ENCODE results near the gene BRSK1. TPM values are rescaled to one million over a fixed set of nuclear protein-coding genes. Genes with fewer than 3 reads are reported as not detected.

BRSK1 gene
- total and polyA plus RNA-seq, 2 donors from 2014 or later, result 1.4 to 6.5 TPM

DNA sequence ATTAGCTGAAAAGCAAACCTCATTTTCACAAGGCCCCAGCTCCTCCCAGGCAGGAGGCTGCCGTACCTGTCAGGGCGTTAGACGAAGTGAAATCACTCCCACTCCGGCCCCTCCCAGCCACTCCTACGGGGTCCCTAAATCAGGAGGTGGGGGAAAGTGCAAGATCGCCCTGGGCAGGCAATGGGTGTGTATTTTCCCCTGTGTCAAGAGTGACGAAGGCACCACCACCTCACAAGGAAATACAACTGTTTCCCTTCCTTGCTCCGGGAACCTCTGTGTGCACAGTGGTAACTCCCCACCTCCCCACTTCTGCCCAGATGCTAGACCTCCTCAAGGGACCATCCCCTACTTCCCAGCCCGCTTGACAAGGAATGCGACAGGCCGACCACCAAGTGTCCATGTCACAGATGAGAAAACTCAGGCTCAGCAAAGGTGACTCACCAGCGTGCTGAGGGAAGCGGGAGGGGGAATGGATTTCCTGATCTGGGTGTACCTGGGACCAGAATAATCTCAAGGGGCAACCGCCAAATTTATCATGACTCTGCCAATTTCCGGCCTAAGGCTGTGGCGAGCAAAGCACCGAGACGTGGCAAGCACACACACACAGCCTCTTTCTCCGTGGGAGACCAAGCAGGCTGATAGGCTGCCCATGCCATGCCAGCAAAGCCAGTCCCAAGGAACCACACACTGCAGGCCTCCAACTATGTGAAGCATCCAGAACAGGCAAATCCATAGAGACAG, 32.3 kb upstream of the BRSK1 start:
- Histone ChIP-seq H3K9me3 (ENCODE audit: control insufficient read depth in 2 of 3, insufficient read depth in 1 of 3, low read length in 3 of 3) (no peaks in the 10 kb centered on the region), H3K36me3 (ENCODE audit: control insufficient read depth in 2 of 3, insufficient read depth in 3 of 3, low read length in 3 of 3) (peaks cover 0 to 3% (median 0%) of the 10 kb centered on the region in 3 donors), H3K4me1 (ENCODE audit: control insufficient read depth in 2 of 3, insufficient read depth in 2 of 3, low read depth in 1 of 3, low read length in 3 of 3) (peaks cover under 1 to 22% (median 13%) of the 10 kb centered on the region in 3 donors), H3K9ac (ENCODE audit: low read length in 3 of 3) (no peak overlapping the region), H3K4me3 (ENCODE audit: low read length in 3 of 3) (no peak overlapping the region), H3K27ac (ENCODE audit: low read depth in 2 of 2, low read length in 2 of 2) (no peak overlapping the region), H3K27me3 (ENCODE audit: control insufficient read depth, insufficient read depth, low read length) (no peaks in the 10 kb centered on the region)
- FAIRE-seq, result no peak
- TF ChIP-seq, protein P1, sequence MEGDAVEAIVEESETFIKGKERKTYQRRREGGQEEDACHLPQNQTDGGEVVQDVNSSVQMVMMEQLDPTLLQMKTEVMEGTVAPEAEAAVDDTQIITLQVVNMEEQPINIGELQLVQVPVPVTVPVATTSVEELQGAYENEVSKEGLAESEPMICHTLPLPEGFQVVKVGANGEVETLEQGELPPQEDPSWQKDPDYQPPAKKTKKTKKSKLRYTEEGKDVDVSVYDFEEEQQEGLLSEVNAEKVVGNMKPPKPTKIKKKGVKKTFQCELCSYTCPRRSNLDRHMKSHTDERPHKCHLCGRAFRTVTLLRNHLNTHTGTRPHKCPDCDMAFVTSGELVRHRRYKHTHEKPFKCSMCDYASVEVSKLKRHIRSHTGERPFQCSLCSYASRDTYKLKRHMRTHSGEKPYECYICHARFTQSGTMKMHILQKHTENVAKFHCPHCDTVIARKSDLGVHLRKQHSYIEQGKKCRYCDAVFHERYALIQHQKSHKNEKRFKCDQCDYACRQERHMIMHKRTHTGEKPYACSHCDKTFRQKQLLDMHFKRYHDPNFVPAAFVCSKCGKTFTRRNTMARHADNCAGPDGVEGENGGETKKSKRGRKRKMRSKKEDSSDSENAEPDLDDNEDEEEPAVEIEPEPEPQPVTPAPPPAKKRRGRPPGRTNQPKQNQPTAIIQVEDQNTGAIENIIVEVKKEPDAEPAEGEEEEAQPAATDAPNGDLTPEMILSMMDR (IDR thresholded peaks at IDR 0.05; ENCODE audit: borderline replicate concordance, extremely low read depth, insufficient read depth), result no peak
- intact Hi-C loops (cut with DNase I), result no loop called here
- peak in 1 of 5 donors; percentile 68 for DNase-seq

DNA sequence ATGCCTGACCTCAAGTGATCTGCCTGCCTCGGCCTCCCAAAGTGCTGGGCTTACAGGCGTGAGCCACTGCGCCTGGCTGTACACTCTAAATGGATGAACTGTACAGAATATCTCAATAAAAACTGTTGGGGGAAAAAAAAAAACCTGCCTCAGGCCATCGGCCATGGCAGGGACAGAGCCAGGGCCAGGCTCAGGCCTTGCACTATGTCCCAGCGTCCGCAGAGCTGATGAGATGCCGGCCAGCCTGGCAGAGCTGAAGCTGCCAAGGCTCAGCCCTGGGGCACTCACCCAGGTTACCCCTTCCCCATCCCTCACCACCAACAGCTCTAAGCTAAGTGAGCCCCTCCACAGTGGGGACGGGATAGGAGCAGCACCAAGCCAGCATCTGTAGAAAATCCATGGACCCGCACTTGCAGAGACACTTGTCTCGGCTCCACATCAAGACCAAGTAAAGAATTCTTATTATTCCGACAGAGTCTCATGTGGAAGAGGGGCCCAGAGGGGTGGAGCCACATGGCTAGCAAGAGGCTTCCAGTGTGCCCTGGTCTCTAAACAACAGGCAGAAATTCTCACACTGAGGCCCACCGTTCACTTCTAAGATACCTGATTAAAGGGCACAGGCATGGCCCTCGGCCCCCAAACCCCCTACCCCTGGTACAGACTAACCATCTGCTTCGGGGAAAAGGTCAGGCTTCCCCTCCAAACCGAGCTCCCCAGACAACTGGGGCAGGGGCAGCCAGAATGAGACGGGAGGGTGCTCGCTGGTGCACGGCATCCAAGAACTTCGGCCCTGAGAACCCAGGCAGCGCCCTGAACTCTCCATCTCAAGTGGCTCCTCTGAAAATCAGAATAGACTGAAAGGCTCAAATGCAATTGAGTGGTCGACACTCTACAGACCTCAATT, 30.8 kb upstream of the BRSK1 start:
- Histone ChIP-seq H3K4me1 (ENCODE audit: control insufficient read depth in 2 of 3, insufficient read depth in 2 of 3, low read depth in 1 of 3, low read length in 3 of 3) (peaks cover 2 to 35% (median 18%) of the 10 kb centered on the region in 3 donors), H3K36me3 (ENCODE audit: control insufficient read depth in 2 of 3, insufficient read depth in 3 of 3, low read length in 3 of 3) (no peaks in the 10 kb centered on the region), H3K27ac (ENCODE audit: low read depth in 2 of 2, low read length in 2 of 2) (no peak overlapping the region), H3K27me3 (ENCODE audit: control insufficient read depth, insufficient read depth, low read length) (no peaks in the 10 kb centered on the region), H3K9ac (ENCODE audit: low read length in 3 of 3) (no peak overlapping the region), H3K9me3 (ENCODE audit: control insufficient read depth in 2 of 3, insufficient read depth in 1 of 3, low read length in 3 of 3) (no peaks in the 10 kb centered on the region), H3K4me3 (ENCODE audit: low read length in 3 of 3) (no peak overlapping the region)
- intact Hi-C loops (cut with DNase I), result no loop called here
- DNase-seq (no peak), FAIRE-seq (no peak)
- TF ChIP-seq, protein P1 (IDR thresholded peaks at IDR 0.05; ENCODE audit: borderline replicate concordance, extremely low read depth, insufficient read depth), result no peak

DNA sequence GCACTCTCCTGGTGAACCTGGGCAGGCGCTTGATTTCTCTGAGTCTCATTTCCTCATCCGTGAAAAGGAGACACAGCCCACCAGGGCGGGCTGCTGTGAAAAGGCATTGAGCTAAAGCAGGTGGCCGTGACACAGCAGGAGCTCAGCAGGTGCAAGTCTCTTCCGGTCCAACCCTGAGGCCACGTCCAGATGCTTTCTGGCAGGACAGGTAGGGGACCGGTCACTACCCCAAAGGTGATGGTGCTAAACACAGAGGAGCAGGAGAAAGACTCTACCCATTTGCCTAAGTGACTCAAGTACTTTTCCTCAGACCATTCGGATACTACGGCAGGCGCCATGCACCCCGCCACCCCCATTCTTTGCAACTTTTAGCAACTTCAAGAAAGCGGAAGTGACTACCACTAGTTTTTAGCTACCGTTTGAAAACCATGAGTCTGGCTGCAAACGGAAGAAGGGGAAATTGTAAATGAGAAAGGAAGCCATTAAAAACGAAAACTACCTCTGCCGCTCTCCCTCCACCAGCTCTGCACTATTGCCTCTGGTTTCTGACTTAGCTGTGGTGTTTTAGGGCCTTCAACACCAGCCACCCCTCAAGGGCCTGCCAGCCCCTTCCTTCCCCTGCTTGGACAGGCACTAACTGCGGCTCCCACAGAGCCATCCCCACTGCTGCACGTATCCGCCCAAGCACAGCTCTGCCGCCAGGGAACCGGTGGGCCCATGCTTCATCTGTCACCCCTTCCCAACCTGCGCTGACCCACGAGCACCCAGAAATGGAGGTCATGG, 29.8 kb upstream of the BRSK1 start:
- H3K9ac ChIP-seq (ENCODE audit: low read length in 3 of 3), result no peak overlapping the region
- DNase-seq (peak in 3 of 5 donors; percentile 17 to 76 (median 21)), FAIRE-seq (no peak)
- H3K4me1 ChIP-seq (ENCODE audit: control insufficient read depth in 2 of 3, insufficient read depth in 2 of 3, low read depth in 1 of 3, low read length in 3 of 3), result peaks cover 2 to 35% (median 18%) of the 10 kb centered on the region in 3 donors
- no peaks in the 10 kb centered on the region for H3K27me3 ChIP-seq (ENCODE audit: control insufficient read depth, insufficient read depth, low read length)
- H3K36me3 ChIP-seq (ENCODE audit: control insufficient read depth in 2 of 3, insufficient read depth in 3 of 3, low read length in 3 of 3), result no peaks in the 10 kb centered on the region
- TF ChIP-seq, protein P1 (IDR thresholded peaks at IDR 0.05; ENCODE audit: borderline replicate concordance, extremely low read depth, insufficient read depth), result no peak
- no peaks in the 10 kb centered on the region for H3K9me3 ChIP-seq (ENCODE audit: control insufficient read depth in 2 of 3, insufficient read depth in 1 of 3, low read length in 3 of 3)
- peak overlapping the region in 1 of 2 donors; percentile 34 for H3K27ac ChIP-seq (ENCODE audit: low read depth in 2 of 2, low read length in 2 of 2)
- H3K4me3 ChIP-seq (ENCODE audit: low read length in 3 of 3), result no peak overlapping the region
- intact Hi-C loops (cut with DNase I), result no loop called here
